SK-N-SH treated with all-trans-retinoic acid at 6 μM for 48 hours (cell line): ENCODE data around the gene DLG1.
A peak's percentile ranks its signal among the peaks of the same experiment; 100 is the strongest.

ENCODE experiments used
- RARB ChIP-seq: fragments of 250-450 bp; sonication (Bioruptor Pico); IDR thresholded peaks from 2 replicates; pipeline ENCODE4 v1.8.0; 2021; ENCODE audit warnings: mild to moderate bottlenecking, moderate library complexity
- TCF4 ChIP-seq: fragments of 250-450 bp; sonication (Bioruptor Pico); IDR thresholded peaks from 2 replicates; pipeline ENCODE4 v1.8.0; 2021; ENCODE audit warnings: mild to moderate bottlenecking, moderate library complexity, borderline replicate concordance
- ZFP3 ChIP-seq: fragments of 250-450 bp; sonication (Bioruptor Pico); IDR thresholded peaks from 2 replicates; pipeline ENCODE4 v1.5.0; 2020; ENCODE audit warnings: mild to moderate bottlenecking, moderate library complexity
- ZNF8 ChIP-seq: fragments of 450-650 bp; formaldehyde crosslinking; IDR thresholded peaks from 2 replicates; pipeline ENCODE4 v1.5.0; 2020; ENCODE audit warnings: mild to moderate bottlenecking, moderate library complexity

DNA sequence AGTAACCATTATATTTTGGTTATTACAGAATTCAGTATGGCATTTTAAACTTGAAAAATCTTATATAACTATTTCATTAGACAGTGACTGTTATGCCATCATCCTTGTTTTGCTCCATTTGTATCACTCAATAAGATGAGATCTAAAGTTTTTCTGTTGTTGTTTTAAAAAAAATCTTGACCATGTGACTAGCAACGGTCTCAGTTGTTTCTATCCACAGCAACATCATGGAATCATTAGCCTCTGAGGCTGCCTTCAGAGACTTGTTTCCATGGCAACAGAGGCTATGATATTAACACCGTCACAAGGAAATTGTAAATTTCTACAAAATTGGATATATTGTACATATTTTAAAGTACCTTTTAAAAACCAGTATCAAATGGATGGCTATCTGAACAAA lies 129.8 kb downstream of the DLG1 start:
- TF ChIP-seq ZFP3 (CRISPR knock-in tag) (no peak), ZNF8 (CRISPR knock-in tag) (no peak), TCF4 (CRISPR knock-in tag) (peak; percentile 35; the same call in 1 of the 2 replicates), RARB (CRISPR knock-in tag) (no peak)
